Skeletal muscle satellite cell (primary cell): Measurements from ENCODE around the gene GRP.

Source experiments
- H3K27me3 ChIP-seq: 2 replicates; pipeline ENCODE4 v1.7.0; 2013; ENCODE audit warnings: low read length; ENCODE audit not compliant: control insufficient read depth, insufficient read depth
- H3K36me3 ChIP-seq: 2 replicates; pipeline ENCODE4 v1.7.0; 2013; ENCODE audit warnings: mild to moderate bottlenecking, control low read depth, low read length; ENCODE audit not compliant: insufficient read depth
- H3K4me1 ChIP-seq: 2 replicates; pipeline ENCODE4 v1.7.0; 2013; ENCODE audit warnings: low read length; ENCODE audit not compliant: control insufficient read depth, insufficient read depth
- H3K4me2 ChIP-seq: 2 replicates; pipeline ENCODE4 v1.7.0; 2013; ENCODE audit warnings: mild to moderate bottlenecking, low read length
- H3K4me3 ChIP-seq: 2 replicates; pipeline ENCODE4 v1.7.0; 2013; ENCODE audit warnings: low read length
- H3K9ac ChIP-seq: 2 replicates; pipeline ENCODE4 v1.7.0; 2013; ENCODE audit warnings: mild to moderate bottlenecking, low read depth, low read length, moderate library complexity
- H3K9me3 ChIP-seq: replicated peaks from 2 replicates; pipeline ENCODE4 v1.7.0; 2013; ENCODE audit warnings: mild to moderate bottlenecking, control low read depth, low read length

Gene GRP

GRCh38 chr18:59278793-59279192 lies 58.8 kb downstream of the GRP start:
- no peaks in the 10 kb centered on the region for H3K9me3 ChIP-seq
- H3K9ac ChIP-seq: no peak overlapping the region
- H3K27me3 ChIP-seq: peaks cover 96% of the 10 kb centered on the region
- H3K36me3 ChIP-seq: no peaks in the 10 kb centered on the region
- H3K4me3 ChIP-seq: no peak overlapping the region
- H3K4me1 ChIP-seq: no peaks in the 10 kb centered on the region
- H3K4me2 ChIP-seq: no peak overlapping the region

GRCh38 chr18:59279193-59279592 lies 59.2 kb downstream of the GRP start:
- Histone ChIP-seq H3K4me2 (no peak overlapping the region), H3K36me3 (no peaks in the 10 kb centered on the region), H3K9me3 (no peaks in the 10 kb centered on the region), H3K9ac (no peak overlapping the region), H3K4me1 (no peaks in the 10 kb centered on the region), H3K4me3 (no peak overlapping the region), H3K27me3 (peaks cover 96% of the 10 kb centered on the region)

- Histone ChIP-seq H3K9ac (no peak overlapping the region), H3K4me2 (no peak overlapping the region), H3K4me3 (no peak overlapping the region), H3K4me1 (no peaks in the 10 kb centered on the region), H3K27me3 (peaks cover 96% of the 10 kb centered on the region), H3K36me3 (no peaks in the 10 kb centered on the region), H3K9me3 (no peaks in the 10 kb centered on the region)
Observed at GRCh38 chr18:59279722-59280121, 59.8 kb downstream of the GRP start.
